ENCODE results near the gene MED31. TPM values are rescaled to one million over a fixed set of nuclear protein-coding genes. Genes with fewer than 3 reads are reported as not detected.
"Not testable (repeated sequence)": the region's sequence is repeated elsewhere in the genome, so short reads cannot be mapped to it uniquely, and the experiment has no call there.

Gene MED31
- total RNA-seq, 1 donor from 2014 or later: 13.0 TPM

DNA sequence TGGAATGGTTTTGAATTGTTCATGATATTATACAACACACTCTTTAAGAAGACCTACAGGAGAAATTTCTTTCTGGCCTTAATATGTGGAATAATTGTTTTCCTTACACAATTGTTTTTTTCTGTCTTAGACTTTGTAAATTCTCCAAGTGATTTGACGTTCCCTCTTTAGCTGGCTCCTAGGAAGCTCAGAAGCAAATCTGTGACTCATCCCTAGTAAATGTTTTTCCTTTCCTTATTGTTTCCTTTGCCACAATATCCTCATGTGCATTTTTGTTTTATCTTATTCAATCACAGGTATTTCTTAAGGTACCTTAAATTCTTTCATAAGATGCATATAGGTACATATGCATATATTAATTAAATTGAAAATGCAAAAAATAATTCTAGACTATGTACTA is 24.4 kb downstream of the MED31 start:
- DNase-seq (ENCODE audit: low spot score): no peak

DNA sequence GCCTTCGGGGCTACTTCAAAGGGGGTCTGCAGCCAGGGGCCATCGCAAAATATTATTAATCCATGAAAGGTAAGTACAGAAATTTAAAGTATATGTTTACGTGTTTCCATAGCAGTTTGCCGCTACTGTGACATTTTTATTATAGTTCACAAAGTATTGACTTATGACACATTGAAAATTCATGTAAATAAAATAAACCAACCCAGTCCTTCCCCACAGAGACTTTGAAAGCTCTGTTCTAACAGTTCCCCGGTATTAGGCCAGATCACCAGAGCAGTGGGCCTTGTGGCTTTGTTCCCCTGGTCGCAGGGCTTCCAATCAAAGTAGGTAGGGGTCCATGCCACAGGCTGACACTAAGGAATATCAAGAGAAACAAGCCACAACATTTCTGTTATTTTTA is 24.8 kb downstream of the MED31 start:
- DNase-seq (ENCODE audit: low spot score): no peak

DNA sequence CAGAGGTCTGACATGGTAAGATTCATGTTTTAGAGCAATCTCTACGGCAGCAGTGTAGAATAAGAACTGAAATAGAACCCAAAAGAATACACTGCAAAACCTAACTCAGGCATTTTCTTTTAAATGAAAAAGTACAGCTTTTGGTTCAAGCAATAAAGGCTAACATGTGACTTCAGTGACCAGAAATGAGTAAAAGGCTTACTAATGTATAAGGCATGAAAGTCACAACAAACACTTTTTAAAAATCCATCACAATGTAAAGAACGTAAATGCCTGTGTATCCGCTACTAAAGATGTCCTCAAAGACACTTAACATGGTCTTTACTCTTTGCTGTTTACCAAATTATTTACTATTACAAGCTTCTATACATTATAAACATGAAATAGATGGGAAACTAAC is 27.5 kb downstream of the MED31 start:
- no peak for DNase-seq (ENCODE audit: low spot score)

DNA sequence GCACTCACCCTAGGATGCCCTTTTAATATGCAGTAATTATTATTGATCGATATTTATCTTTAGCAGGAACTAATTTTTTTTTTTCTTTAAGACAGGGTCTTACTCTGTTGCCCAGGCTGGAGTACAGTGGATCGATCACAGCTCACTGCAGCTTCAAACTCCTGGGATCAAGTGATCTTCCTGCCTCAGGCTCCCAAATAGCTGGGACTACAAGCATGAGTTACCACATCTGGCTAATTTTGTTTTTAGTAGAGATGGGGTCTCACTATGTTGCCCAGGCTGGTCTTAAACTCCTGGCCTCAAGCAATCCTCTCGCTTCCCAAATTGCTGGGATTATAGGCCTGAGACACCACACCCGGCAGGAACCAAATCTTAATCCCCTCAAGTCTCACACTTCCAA is 40.2 kb downstream of the MED31 start:
- DNase-seq (ENCODE audit: low spot score): no peak

DNA sequence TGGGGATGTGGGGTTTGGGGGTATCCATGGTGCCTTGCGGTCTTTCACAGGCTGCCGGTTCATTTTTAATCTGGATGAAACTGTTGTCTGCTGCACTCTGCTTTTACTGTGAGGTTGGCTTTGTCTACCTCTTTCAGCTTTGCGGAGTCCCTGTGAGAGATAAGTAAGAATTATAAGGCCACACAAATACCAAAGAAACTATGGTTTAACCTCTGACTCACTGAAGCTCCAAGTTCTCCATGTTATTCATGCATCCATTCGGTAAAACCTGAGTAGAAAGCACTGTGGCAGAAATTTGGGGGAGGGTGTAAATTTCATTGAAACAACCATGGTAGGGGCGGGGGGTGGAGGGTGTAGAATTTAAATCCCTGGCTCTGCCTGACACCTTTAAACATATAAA is 41.4 kb downstream of the MED31 start:
- DNase-seq (ENCODE audit: low spot score): no peak

DNA sequence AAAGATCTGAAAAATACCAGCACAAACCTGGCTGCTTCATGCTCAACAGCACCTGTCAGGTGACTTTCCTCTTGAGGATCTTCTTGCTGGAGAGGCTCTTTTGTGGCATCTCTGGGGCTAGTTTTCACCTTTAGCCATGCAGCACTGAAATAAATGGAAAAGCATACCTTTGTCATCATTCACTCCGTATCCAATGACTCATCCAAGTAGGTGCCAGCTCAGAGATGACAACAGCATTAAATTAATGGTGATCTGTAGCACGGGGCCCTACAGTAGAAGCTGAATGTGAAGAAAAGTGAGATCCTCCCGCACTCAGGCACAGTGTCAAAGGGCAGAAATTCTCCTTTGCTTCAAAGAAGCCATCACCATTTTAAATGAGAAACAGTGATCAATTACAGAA is 43.1 kb downstream of the MED31 start:
- DNase-seq (ENCODE audit: low spot score): no peak

DNA sequence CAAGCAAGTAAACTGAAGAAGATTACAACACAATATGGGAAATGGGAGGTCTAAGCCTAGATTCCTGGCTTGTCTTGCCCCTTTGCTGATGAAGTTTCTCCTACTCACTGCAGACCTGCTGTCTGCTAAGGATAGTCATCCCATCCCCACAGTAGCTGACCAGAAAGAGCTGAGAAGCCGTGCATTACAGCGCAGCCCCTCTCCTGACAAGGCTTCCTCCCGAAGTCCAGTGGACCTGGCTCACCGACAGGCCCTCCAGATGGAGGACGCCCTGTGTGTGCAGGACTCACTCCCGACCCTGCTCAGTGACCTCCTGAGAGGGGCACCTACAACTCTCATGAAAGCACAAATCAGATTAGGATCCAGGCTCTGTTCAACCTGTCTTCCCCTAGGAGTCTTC is 46.3 kb downstream of the MED31 start:
- DNase-seq (ENCODE audit: low spot score): no peak

DNA sequence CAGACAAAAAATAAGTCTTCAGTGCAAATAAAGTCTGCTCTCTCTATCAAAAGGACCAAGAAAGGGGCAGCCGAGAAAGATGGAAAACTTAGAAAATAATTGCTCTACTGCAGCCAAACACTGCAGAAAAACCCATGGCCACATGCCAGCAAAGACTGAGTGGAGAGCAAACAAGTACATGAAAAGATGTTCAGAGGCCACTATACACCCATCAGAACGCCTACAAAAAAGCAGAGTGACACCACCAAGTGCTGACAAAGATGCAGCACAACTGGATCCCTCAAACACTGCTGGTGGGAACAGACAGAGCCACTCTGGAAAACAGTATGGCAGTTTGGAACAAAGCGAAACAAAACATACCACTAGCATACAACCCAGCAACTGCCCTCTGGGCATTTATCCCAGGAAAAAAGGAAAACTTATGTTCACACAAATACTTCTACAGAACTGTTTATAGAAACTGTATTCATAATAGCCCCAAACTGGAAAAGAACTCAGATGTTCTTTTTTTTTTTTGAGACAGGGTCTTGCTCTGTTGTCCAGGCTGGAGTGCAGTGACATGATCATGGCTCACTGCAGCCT is 47.6 kb downstream of the MED31 start:
- no peak for DNase-seq (ENCODE audit: low spot score)

DNA sequence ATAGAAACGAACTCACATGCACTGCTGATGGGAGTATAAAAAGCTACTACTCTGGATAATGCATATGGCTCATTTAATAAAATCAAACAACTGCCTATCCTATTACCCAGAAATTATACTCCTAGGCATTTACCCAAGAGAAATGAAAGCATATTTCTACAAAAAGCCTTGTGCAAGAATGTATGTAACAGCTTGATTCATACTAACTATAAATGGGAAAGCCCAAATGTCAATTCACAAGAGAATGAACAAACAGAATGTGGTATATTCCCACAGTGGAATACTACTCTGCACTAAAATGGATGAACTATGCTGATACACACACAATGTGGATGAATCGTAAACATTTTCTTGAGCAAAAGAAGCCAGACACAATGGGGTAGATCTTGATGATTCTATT is 49.3 kb downstream of the MED31 start:
- DNase-seq (ENCODE audit: low spot score): no peak

DNA sequence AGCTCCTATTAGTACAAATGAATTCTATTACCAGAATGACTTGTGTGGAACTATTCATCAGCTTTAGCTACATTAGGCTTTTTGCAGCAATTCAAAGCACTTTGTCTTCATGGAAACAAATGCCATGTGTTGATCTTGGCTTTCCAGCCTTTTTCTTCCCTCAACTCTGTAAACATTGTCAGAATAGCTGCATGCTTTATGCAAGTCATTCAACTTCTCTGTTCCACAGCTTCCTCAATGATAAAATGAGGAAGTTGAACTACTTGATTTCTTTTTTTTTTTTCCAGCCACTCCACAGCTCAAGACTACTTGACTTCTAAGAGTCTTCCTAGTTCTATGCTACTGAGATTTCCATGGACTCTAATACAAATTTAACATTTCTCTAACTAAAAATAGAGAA is 52.0 kb downstream of the MED31 start:
- DNase-seq (ENCODE audit: low spot score): no peak

DNA sequence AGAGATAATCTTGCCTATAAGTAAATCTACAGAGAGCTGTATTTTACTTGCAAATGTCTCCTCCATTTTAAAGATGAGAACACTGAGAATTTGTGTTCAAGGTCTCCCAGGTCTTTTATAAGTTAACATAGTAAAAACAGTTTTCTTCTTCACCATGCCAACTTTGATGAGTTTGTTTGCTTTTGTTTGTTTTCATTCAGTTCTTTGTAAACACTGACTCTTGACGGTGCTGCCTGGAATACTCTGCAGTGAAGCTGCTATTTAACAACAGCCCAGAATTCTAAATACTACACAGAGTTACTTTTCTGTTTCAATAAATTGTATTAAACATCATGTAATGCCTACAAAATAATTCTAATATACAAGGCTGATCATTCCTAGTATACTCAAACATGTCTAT is 53.7 kb downstream of the MED31 start:
- no peak for DNase-seq (ENCODE audit: low spot score)

DNA sequence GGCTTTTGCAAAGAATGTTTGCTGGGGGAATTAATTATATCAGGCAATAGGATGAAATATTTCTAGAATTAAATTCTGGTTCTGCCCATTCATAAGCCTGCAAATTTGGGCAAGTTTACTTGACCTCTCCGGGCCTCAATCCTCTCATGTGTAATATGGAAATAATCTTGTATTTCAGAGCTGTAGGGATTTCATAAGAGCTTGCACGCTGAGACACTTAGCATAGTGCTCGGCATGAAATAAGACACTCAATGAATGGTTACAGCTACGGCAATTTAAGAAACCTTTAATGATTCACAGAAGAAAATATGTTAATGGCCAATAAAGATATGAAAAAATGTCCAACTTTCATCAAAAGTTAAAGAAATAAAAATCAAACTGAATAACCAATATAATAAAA is 54.5 kb downstream of the MED31 start:
- no peak for DNase-seq (ENCODE audit: low spot score)

DNA sequence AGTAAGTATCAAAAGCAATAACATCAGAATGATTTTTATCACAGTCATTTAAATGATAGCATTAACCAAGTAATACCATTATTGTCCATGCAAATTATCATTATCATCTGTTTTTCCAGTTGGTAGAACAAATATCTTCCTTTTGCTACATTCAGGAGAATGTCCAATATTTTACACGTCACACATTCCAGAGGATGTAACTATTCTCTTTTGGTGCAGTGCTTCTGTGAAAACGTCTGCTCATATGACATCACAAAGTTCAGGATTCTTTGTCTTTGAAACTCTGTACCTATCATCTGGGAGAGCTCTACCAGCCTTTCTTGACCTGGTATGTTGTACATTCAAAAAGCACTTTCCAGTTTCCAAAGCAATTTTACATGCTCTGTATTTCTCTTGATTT is 54.9 kb downstream of the MED31 start:
- DNase-seq (ENCODE audit: low spot score): no peak

DNA sequence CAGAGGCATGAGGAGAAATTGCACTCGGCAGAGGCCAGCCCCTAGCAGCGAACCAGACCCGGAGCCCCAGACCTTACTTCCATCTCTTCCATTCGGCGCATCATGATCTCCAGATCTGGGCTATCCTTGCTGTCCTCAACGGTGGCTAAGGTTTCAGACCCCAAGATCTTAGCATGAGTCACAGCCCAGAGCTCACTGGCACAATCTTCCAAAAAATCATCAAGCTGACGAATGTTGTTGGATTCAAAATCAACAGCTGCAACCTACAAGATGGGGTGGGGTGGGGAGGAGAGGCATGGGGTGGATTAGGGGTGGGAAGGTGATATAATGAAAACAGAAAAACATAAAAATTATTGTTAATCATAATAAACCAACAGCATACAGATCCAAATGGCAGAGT is 55.3 kb downstream of the MED31 start:
- DNase-seq (ENCODE audit: low spot score): no peak

DNA sequence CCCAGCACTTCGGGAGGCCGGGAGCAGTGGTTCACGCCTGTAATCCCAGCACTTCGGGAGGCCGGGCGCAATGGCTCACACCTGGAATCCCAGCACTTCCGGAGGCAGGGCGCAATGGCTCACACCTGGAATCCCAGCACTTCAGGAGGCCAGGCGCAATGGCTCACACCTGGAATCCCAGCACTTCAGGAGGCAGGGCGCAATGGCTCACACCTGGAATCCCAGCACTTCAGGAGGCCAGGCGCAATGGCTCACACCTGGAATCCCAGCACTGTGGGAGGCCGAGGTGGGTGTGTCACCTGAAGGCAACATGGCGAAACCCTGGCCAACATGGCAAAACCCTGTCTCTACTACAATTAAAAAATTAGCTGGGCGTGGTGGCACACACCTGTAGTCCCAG is 58.0 kb downstream of the MED31 start:
- not testable (repeated sequence) for DNase-seq (ENCODE audit: low spot score)

Small RNA genes within 50 kb of the gene (microRNA-seq; reads per million reads assigned to microRNA genes)
- gene MIR4520-1 (ENCODE audit: borderline number of aligned reads) (not detected), gene MIR4520-2 (ENCODE audit: borderline number of aligned reads) (not detected)

Other genes with a start within 250 kb of the MED31 start
- gene AIPL1, start 216.5 kb downstream of the MED31 start, total RNA-seq: not detected
- gene PIMREG, start 207.2 kb downstream of the MED31 start, total RNA-seq: not detected
- gene PITPNM3, start 95.0 kb downstream of the MED31 start, total RNA-seq: 1.1 TPM
- gene KIAA0753, start 10.9 kb downstream of the MED31 start, total RNA-seq: 9.7 TPM
- gene TXNDC17, start 10.5 kb downstream of the MED31 start, total RNA-seq: 71.2 TPM
- gene C17orf100, start 157 bp upstream of the MED31 start, total RNA-seq: 0.58 TPM
- gene SLC13A5, start 61.8 kb upstream of the MED31 start, total RNA-seq: 0.48 TPM
- 99.1 TPM for gene XAF1, start 104.4 kb upstream of the MED31 start, total RNA-seq
- 0.90 TPM for gene FBXO39, start 124.6 kb upstream of the MED31 start, total RNA-seq
- not detected for gene TEKT1, start 180.1 kb upstream of the MED31 start, total RNA-seq

Data from mesenteric fat pad (tissue), 1 donor.